NCI-H1694 treated with DMSO at 0.1 percent for 48 hours (cell line): ENCODE measurements around the gene WDR47.
A peak's percentile ranks its signal among the peaks of the same experiment; 100 is the strongest.
"Not testable (repeated sequence)": the region's sequence is repeated elsewhere in the genome, so short reads cannot be mapped to it uniquely, and the experiment has no call there.

Experiments used
- DNase-seq: peaks from one replicate; lab custom pipeline; 2025; lab: John Stamatoyannopoulos, UW

Gene WDR47

GRCh38 chr1:109052145-109052544 is 10.2 kb upstream of the WDR47 start:
- DNase-seq: not testable (repeated sequence)

- DNase-seq: no peak
Measured at GRCh38 chr1:109050228-109050995, 8.5 kb upstream of the WDR47 start.

GRCh38 chr1:109048335-109048734 is 6.4 kb upstream of the WDR47 start:
- no peak for DNase-seq

- no peak for DNase-seq
Measured at GRCh38 chr1:109047339-109047738, 5.4 kb upstream of the WDR47 start.

GRCh38 chr1:109046671-109047070 is 4.8 kb upstream of the WDR47 start:
- no peak for DNase-seq

GRCh38 chr1:109045595-109045994 is 3.7 kb upstream of the WDR47 start:
- DNase-seq: no peak

- peak; percentile 60 for DNase-seq
Measured at GRCh38 chr1:109040989-109041620, 797 bp downstream of the WDR47 start.

GRCh38 chr1:109040627-109040988 is 1.3 kb downstream of the WDR47 start:
- DNase-seq: no peak

- DNase-seq: no peak
Measured at GRCh38 chr1:109034382-109034781, 7.5 kb downstream of the WDR47 start.

GRCh38 chr1:109029493-109029892 is 12.4 kb downstream of the WDR47 start:
- DNase-seq: not testable (repeated sequence)

GRCh38 chr1:109027841-109028240 is 14.1 kb downstream of the WDR47 start:
- no peak for DNase-seq

GRCh38 chr1:109025694-109026093 is 16.2 kb downstream of the WDR47 start:
- DNase-seq: no peak

- DNase-seq: no peak
Measured at GRCh38 chr1:109024646-109025045, 17.3 kb downstream of the WDR47 start.

GRCh38 chr1:109020693-109021257 is 21.1 kb downstream of the WDR47 start:
- no peak for DNase-seq

- DNase-seq: not testable (repeated sequence)
Measured at GRCh38 chr1:109017719-109018118, 24.2 kb downstream of the WDR47 start.

- no peak for DNase-seq
Measured at GRCh38 chr1:109017134-109017533, 24.8 kb downstream of the WDR47 start.

- DNase-seq: no peak
Measured at GRCh38 chr1:109011335-109011734, 30.6 kb downstream of the WDR47 start.

- DNase-seq: not testable (repeated sequence)
Measured at GRCh38 chr1:108996622-108997021, 45.3 kb downstream of the WDR47 start.

- DNase-seq: no peak
Measured at GRCh38 chr1:108983114-108983513, 58.8 kb downstream of the WDR47 start.

GRCh38 chr1:108976658-108977057 is 65.2 kb downstream of the WDR47 start:
- DNase-seq: no peak

GRCh38 chr1:108972951-108973350 is 69.0 kb downstream of the WDR47 start:
- no peak for DNase-seq

- DNase-seq: no peak
Measured at GRCh38 chr1:108969346-108969745, 72.6 kb downstream of the WDR47 start.

- peak; percentile 82 for DNase-seq
Measured at GRCh38 chr1:108963052-108963686, 78.7 kb downstream of the WDR47 start, which contains the start of gene CLCC1. Gene CLCC1, minus strand, starts transcription at chr1:108963484. Its CDS starts 13,047 bp downstream, at chr1:108950437.
